HG03064 (cell line): ENCODE results near the gene RASEF.
"Not testable (repeated sequence)": the region's sequence is repeated elsewhere in the genome, so short reads cannot be mapped to it uniquely, and the experiment has no call there.

ENCODE experiments used
- ATAC-seq: cut with Tn5 transposase; IDR thresholded peaks from one replicate; pipeline ENCODE4 v1.9.1; 2021; ENCODE audit warnings: low read depth; ENCODE audit not compliant: unreplicated experiment

The RASEF gene

GRCh38 chr9:83062651-83063527 is at the start of gene RASEF:
RASEF (minus strand) TSS chr9:83063142; CDS start chr9:83062867, 275 bp downstream.
- ATAC-seq: no peak

GRCh38 chr9:83111169-83111568 is 48.2 kb upstream of the RASEF start:
- ATAC-seq: no peak

GRCh38 chr9:83109296-83109695 is 46.4 kb upstream of the RASEF start:
- ATAC-seq: no peak

DNA sequence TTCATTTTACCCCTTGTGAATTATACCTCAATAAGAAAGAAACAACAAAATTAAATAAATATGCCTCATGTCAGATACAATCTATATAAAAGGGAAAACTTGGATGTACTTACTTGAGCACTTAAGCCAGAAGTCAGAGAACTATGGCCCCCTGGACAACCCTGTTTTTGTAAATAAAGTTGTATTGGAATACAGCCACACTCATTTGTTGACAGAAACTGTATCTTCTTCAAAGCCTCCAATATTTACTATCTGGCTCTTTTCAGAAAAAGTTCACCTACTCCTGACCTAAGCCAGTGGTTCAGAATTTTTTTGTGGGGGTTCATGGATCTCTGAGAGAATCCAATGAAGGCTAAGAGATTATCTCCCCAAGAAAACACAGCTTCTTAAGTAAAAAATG is 45.3 kb upstream of the RASEF start:
- no peak for ATAC-seq

- no peak for ATAC-seq
Measured at GRCh38 chr9:83106772-83107171, 43.8 kb upstream of the RASEF start.

DNA sequence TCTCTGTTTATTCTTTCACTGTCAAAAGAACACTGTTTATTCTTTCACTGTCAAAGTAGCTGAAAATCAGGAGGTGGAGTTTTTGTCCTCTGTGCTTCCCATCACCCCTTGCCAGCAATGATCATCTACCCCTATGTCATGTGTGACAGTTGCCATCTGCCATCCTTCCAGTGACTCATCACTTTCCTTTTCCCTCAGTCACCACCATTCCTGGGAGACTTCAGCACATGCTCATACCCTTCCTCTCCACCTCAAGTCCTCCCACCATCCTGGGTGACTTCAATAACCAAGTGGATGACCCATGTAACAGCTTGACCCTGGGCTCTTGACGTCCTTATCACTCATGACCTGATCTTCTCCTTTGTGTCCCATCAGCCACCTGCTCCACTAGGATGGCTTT is 43.3 kb upstream of the RASEF start:
- ATAC-seq: no peak

- no peak for ATAC-seq
Measured at GRCh38 chr9:83097633-83098032, 34.7 kb upstream of the RASEF start.

DNA sequence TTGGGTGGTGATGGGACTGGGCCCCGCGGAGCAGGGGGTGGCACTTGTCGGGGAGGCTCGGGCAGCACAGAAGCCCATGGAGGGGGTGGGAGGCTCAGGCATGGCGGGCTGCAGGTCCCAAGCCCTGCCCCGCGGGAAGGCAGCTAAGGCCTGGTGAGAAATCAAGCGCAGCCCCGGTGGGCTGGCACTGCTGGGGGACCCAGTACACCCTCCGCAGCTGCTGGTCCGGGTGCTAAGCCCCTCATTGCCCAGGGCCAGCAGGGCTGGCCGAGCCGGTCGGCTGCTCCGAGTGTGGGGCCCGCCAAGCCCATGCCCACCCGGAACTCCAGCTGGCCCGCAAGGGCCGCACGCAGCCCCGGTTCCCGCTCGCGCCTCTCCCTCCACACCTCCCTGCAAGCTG is 30.4 kb upstream of the RASEF start:
- not testable (repeated sequence) for ATAC-seq

DNA sequence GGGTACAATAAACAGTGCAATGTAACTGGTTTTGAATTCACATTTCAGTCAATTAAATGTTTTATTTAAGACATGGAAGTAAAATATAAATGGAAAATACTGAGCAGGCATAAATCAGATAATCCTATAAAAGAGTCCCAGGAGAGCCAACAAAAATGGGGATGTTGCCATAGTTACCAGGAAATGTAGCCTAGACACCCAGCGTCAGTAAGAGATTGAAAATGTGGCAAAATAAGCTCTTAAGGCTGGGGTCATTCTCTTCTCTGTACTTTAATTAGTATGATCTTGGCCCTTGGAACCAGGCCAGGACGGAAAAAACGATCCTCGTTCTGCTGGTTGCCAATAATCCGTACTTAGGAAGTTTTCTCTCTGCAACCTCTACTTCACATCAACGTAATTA is 18.9 kb upstream of the RASEF start:
- no peak for ATAC-seq

DNA sequence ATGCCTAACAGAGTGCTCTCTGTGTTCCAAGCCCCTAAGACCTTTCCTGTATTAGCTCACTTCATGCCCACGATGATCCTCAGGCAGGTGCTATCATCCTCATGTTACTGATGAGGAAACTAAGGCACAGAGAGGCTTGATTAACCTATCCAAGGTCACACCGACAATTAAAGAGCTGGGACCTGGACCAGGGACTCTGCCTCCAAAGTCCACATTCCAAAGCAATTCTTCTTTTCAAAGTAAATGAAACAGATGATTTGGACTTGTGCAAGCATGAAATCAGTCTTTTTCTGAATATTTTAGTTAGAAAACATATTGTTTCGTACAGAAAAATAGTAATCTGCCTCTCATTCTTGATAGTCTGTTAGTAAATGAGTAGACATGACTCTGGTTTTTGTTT is 18.1 kb upstream of the RASEF start:
- ATAC-seq: no peak

DNA sequence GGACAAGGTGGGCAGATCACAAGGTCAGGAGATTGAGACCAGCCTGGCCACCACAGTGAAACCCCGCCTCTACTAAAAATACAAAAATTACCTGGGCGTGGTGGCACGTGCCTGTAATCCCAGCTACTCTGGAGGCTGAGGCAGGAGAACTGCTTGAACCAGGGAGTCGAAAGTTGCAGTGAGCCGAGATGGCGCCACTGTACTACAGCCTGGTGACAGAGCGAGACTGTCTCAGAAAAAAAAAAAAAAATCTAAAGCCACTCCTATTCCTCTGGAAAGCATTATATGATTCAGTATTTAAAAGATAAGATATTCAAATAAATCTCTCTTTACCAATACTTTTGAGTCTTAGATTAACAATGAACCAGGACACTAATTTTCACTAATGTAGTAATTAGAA is 13.0 kb upstream of the RASEF start:
- not testable (repeated sequence) for ATAC-seq

GRCh38 chr9:83072498-83072897 is 9.6 kb upstream of the RASEF start:
- ATAC-seq: not testable (repeated sequence)

GRCh38 chr9:83071626-83072025 is 8.7 kb upstream of the RASEF start:
- no peak for ATAC-seq

DNA sequence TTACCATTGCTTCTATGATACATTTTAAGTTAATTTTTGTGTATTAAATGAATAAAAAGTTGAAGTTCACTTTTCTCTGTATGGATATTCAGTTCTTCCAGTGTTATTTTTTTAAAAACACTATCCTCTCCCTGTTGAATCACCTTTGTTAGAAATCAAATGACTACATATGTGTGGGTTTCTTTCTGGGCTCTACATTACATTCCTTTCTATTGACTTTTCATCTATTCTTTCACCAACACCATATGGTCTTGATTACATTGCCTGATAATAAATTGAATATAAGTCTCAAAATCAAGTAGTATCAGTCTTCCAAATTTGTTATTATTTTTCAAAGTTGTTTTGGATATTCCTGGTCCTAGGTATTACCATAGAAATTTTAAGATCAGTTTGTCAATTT is 7.3 kb upstream of the RASEF start:
- no peak for ATAC-seq

DNA sequence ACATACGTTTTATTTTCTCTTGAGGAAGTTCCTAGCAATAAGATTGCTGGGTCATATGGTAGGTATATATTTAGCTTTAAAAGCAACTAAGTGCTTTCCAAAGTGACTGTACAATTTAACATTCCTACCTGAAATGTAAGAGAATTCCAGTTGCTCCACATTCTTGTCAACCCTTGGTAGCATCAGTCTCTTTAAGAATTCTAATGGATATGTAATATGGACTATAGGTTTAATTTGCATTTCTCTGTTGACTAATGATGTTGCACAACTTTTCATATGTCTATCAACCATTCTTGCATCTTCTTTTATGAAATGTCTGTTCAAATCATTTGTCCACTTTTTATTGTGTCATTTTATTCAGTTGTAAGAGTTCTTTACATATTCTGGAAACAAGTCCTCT is 6.7 kb upstream of the RASEF start:
- no peak for ATAC-seq

DNA sequence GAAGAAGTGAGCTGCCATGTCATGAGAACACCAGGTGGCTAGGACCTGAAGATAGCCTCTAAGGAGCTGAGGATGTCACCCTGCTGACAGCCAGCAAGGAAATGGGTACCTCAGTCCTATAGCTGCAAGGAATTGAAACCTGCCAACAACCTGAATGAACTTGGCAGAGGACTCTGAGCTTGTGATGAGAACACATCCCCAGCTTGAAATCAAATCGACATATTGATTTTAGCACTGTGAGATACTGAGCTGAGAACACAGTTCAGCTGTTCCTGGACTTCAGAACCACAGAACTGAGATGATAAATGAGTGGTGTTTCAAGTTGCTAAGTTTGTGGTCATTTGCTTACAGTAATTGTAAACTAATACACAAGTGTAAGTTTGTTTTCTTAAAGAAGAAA is 5.5 kb upstream of the RASEF start:
- no peak for ATAC-seq

GRCh38 chr9:83067579-83067978 is 4.6 kb upstream of the RASEF start:
- ATAC-seq: no peak

DNA sequence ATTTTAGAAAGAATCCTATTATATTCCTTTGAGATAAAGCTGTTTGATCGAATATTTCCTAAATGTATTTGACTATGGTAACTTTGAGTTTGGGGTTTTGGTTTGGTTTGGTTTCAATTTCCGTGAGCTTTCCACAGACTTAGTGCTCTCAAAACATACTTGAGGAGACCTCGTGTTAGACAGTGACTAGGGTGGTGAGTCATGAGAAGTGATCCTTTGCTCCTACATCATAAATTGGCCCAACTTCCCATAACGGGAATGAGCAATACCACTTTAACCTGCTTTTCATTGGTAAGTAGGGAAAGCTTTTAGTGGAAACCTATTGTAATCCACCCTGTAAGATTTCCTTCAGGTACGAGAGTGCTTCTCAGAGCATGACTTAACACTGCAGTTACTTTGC is 3.8 kb upstream of the RASEF start:
- no peak for ATAC-seq

DNA sequence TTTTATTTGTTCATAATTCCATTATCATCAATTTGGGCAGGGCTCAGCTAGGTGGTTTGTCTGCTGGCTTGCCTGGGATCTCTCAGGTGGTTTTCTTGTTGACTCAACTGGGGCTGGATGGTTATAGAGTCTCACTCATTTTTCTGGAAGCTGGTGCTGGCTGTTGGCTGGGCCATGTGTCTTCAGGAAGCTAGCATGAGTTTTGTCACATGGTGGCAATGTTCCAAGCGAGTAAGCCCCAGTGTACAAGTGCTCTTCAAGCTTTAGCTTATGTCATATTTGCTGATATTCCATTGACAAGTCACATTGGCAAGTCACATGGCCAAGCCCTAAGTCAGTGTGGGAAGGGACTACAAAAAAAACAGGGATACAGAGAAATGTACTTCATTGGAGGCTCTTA is 2.3 kb upstream of the RASEF start:
- ATAC-seq: no peak

DNA sequence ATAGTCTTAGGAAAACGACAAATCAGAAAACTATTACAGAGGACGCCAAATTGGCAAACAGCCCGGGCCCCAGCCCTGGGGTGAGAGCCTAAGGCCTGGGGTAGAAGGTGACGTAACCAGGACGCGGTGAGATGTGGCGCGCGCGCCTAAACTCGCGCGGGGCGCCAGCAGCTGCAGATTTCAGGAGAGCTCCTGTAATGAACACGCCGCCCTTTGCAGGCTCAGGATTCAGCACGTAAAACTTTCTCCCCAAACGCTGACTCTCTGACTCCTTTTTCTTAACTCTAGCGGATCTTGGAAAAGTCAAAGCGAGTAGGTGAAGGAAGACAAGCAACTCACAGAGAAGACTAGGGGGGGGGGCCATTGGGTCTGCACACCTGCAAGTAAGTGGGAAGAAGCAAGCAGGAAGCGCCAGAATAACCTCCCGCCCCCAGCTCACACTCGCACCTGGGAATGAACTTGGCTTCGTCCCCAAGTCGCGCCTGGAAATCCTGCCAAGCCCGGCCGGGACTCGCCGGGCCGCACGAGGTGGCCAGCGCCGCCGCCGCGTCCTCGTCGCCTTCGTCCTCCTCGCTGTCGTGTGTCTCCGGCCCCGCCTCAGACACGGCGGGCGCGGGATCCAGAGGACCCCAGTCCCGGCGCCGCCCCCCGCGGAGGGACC is 822 bp downstream of the RASEF start:
- ATAC-seq: no peak

DNA sequence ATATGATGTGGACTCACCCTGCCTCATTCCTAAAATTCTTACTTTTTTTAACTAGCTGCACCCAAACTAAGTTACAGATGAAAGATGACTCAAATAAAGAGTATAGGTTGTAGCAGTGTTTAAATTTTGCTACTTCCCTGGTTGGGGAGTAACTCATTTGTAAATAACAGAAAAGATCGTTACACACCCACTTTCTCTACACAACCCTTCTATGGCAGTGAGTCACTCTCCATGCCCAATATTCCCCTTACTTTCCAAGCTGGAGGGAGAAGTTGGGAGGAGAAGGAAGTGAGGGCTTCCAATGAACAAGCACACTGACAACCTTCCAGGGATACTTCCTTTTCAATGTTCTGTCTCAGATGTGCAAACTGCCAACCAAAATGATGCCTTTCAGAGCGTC is 1.9 kb downstream of the RASEF start:
- no peak for ATAC-seq

- no peak for ATAC-seq
Measured at GRCh38 chr9:83060556-83060955, 2.4 kb downstream of the RASEF start.
